HG03064 (cell line): ENCODE measurements around the gene MED15.
"Not testable (repeated sequence)": the region's sequence is repeated elsewhere in the genome, so short reads cannot be mapped to it uniquely, and the experiment has no call there.

Experiments
- ATAC-seq: cut with Tn5 transposase; IDR thresholded peaks from one replicate; pipeline ENCODE4 v1.9.1; 2021; ENCODE audit warnings: low read depth; ENCODE audit not compliant: unreplicated experiment

The MED15 gene

GRCh38 chr22:20591660-20592310 lies 84.4 kb downstream of the MED15 start:
- ATAC-seq = no peak

- ATAC-seq = not testable (repeated sequence)
These were observed 86.6 kb downstream of the MED15 start for GRCh38 chr22:20594038-20594437.

- ATAC-seq = not testable (repeated sequence)
These were observed 87.1 kb downstream of the MED15 start for GRCh38 chr22:20594486-20594885.

GRCh38 chr22:20595461-20595860 lies 88.1 kb downstream of the MED15 start:
- no peak for ATAC-seq

- ATAC-seq = no peak
These were observed 91.7 kb downstream of the MED15 start for GRCh38 chr22:20599117-20599516.

GRCh38 chr22:20600137-20600673 lies 92.8 kb downstream of the MED15 start:
- ATAC-seq = no peak

GRCh38 chr22:20601308-20601707 lies 93.9 kb downstream of the MED15 start:
- ATAC-seq = no peak

GRCh38 chr22:20602609-20603164 lies 95.3 kb downstream of the MED15 start:
- no peak for ATAC-seq

GRCh38 chr22:20604092-20604747 lies 96.8 kb downstream of the MED15 start:
- ATAC-seq = no peak

- ATAC-seq = no peak
These were observed 97.4 kb downstream of the MED15 start for GRCh38 chr22:20604776-20605221.

- no peak for ATAC-seq
These were observed 97.9 kb downstream of the MED15 start for GRCh38 chr22:20605328-20605727.

GRCh38 chr22:20606041-20606783 lies 98.8 kb downstream of the MED15 start:
- ATAC-seq = no peak

GRCh38 chr22:20606784-20607128 lies 99.3 kb downstream of the MED15 start:
- no peak for ATAC-seq

GRCh38 chr22:20607157-20607907 lies 99.9 kb downstream of the MED15 start:
- ATAC-seq = no peak

- no peak for ATAC-seq
These were observed 102.9 kb downstream of the MED15 start for GRCh38 chr22:20610243-20610686.

- no peak for ATAC-seq
These were observed 103.3 kb downstream of the MED15 start for GRCh38 chr22:20610757-20611156.

- ATAC-seq = no peak
These were observed 104.0 kb downstream of the MED15 start for GRCh38 chr22:20611418-20611817.

- no peak for ATAC-seq
These were observed 105.9 kb downstream of the MED15 start for GRCh38 chr22:20613301-20613700.

- no peak for ATAC-seq
These were observed 107.6 kb downstream of the MED15 start for GRCh38 chr22:20615021-20615420.
